ENCODE data around the gene AGAP2.

AGAP2 gene

GRCh38 chr12:57766464-57767304 lies 28.1 kb upstream of the AGAP2 start, which contains the start of gene CYP27B1:
Gene CYP27B1 (minus strand): TSS chr12:57767078. CDS start chr12:57767041, 37 bp downstream.
- H3K27me3 ChIP-seq (ENCODE audit: control insufficient read depth in 1 of 2, insufficient read depth in 2 of 2, low read length in 2 of 2), result peaks cover 40% of the 10 kb centered on the region in 2 donors
- H3K9ac ChIP-seq (ENCODE audit: low read length), result no peak within 1 kb of the TSS
- H3K4me1 ChIP-seq (ENCODE audit: insufficient read depth, low read length), result peaks cover 29% of the 10 kb centered on the region

GRCh38 chr12:57765698-57766463 lies 27.3 kb upstream of the AGAP2 start:
- H3K4me1 ChIP-seq (ENCODE audit: insufficient read depth, low read length), result peaks cover 29% of the 10 kb centered on the region
- peak overlapping the region; percentile 15 to 46 for H3K4me3 ChIP-seq (ENCODE audit: low read depth in 1 of 2, low read length in 2 of 2)
- peaks cover 40 to 48% of the 10 kb centered on the region in 2 donors for H3K27me3 ChIP-seq (ENCODE audit: control insufficient read depth in 1 of 2, insufficient read depth in 2 of 2, low read length in 2 of 2)
- no peak overlapping the region for H3K9ac ChIP-seq (ENCODE audit: low read length)
- H3K27ac ChIP-seq (ENCODE audit: low read depth, low read length), result no peak overlapping the region
- peaks cover 5% of the 10 kb centered on the region for H3K36me3 ChIP-seq (ENCODE audit: insufficient read depth, low read length)
- no peaks in the 10 kb centered on the region for H3K9me3 ChIP-seq (ENCODE audit: low read length)

More at GRCh38 chr12:57766464-57767304, 28.1 kb upstream of the AGAP2 start, which contains the start of gene CYP27B1:
- Histone ChIP-seq H3K27ac (ENCODE audit: low read depth, low read length) (no peak within 1 kb of the TSS), H3K36me3 (ENCODE audit: insufficient read depth, low read length) (peaks cover 5% of the 10 kb centered on the region), H3K9me3 (ENCODE audit: low read length) (no peaks in the 10 kb centered on the region), H3K4me3 (ENCODE audit: low read depth in 1 of 2, low read length in 2 of 2) (peak within 1 kb of the TSS; percentile 15 to 43)

- Histone ChIP-seq H3K27me3 (ENCODE audit: control insufficient read depth in 1 of 2, insufficient read depth in 2 of 2, low read length in 2 of 2) (peaks cover 40 to 52% of the 10 kb centered on the region in 2 donors), H3K4me3 (ENCODE audit: low read depth in 1 of 2, low read length in 2 of 2) (peak overlapping the region; percentile 1 to 46), H3K9me3 (ENCODE audit: low read length) (no peaks in the 10 kb centered on the region), H3K9ac (ENCODE audit: low read length) (no peak overlapping the region), H3K4me1 (ENCODE audit: insufficient read depth, low read length) (peaks cover 29% of the 10 kb centered on the region), H3K36me3 (ENCODE audit: insufficient read depth, low read length) (peaks cover 5% of the 10 kb centered on the region), H3K27ac (ENCODE audit: low read depth, low read length) (no peak overlapping the region)
Measured at GRCh38 chr12:57765003-57765697, 26.6 kb upstream of the AGAP2 start.

GRCh38 chr12:57764662-57765002 lies 26.1 kb upstream of the AGAP2 start:
- Histone ChIP-seq H3K27me3 (ENCODE audit: control insufficient read depth in 1 of 2, insufficient read depth in 2 of 2, low read length in 2 of 2) (peaks cover 40 to 52% of the 10 kb centered on the region in 2 donors), H3K9ac (ENCODE audit: low read length) (no peak overlapping the region), H3K9me3 (ENCODE audit: low read length) (no peaks in the 10 kb centered on the region), H3K27ac (ENCODE audit: low read depth, low read length) (no peak overlapping the region), H3K4me1 (ENCODE audit: insufficient read depth, low read length) (peaks cover 29% of the 10 kb centered on the region), H3K4me3 (ENCODE audit: low read depth in 1 of 2, low read length in 2 of 2) (peak overlapping the region in 1 of 2 donors; percentile 46), H3K36me3 (ENCODE audit: insufficient read depth, low read length) (peaks cover 5% of the 10 kb centered on the region)

- H3K27ac ChIP-seq (ENCODE audit: low read depth, low read length), result no peak overlapping the region
- peaks cover 7% of the 10 kb centered on the region for H3K36me3 ChIP-seq (ENCODE audit: insufficient read depth, low read length)
- no peaks in the 10 kb centered on the region for H3K9me3 ChIP-seq (ENCODE audit: low read length)
- H3K4me3 ChIP-seq (ENCODE audit: low read depth in 1 of 2, low read length in 2 of 2), result no peak overlapping the region
- H3K27me3 ChIP-seq (ENCODE audit: control insufficient read depth in 1 of 2, insufficient read depth in 2 of 2, low read length in 2 of 2), result peaks cover 40 to 52% of the 10 kb centered on the region in 2 donors
- H3K4me1 ChIP-seq (ENCODE audit: insufficient read depth, low read length), result peaks cover 29% of the 10 kb centered on the region
- H3K9ac ChIP-seq (ENCODE audit: low read length), result no peak overlapping the region
Measured at GRCh38 chr12:57763881-57764661, 25.5 kb upstream of the AGAP2 start.

- no peak overlapping the region for H3K27ac ChIP-seq (ENCODE audit: low read depth, low read length)
- H3K27me3 ChIP-seq (ENCODE audit: control insufficient read depth in 1 of 2, insufficient read depth in 2 of 2, low read length in 2 of 2), result peaks cover 40 to 52% of the 10 kb centered on the region in 2 donors
Measured at GRCh38 chr12:57762463-57762862, 23.9 kb upstream of the AGAP2 start.

GRCh38 chr12:57761391-57761998 lies 23.0 kb upstream of the AGAP2 start:
- H3K4me1 ChIP-seq (ENCODE audit: insufficient read depth, low read length), result peaks cover 24% of the 10 kb centered on the region
- H3K27me3 ChIP-seq (ENCODE audit: control insufficient read depth in 1 of 2, insufficient read depth in 2 of 2, low read length in 2 of 2), result peaks cover 40 to 52% of the 10 kb centered on the region in 2 donors
- H3K9ac ChIP-seq (ENCODE audit: low read length), result no peak overlapping the region
- H3K4me3 ChIP-seq (ENCODE audit: low read depth in 1 of 2, low read length in 2 of 2), result no peak overlapping the region
- peaks cover 16% of the 10 kb centered on the region for H3K36me3 ChIP-seq (ENCODE audit: insufficient read depth, low read length)
- H3K9me3 ChIP-seq (ENCODE audit: low read length), result no peaks in the 10 kb centered on the region
- no peak overlapping the region for H3K27ac ChIP-seq (ENCODE audit: low read depth, low read length)

More at GRCh38 chr12:57762463-57762862, 23.9 kb upstream of the AGAP2 start:
- no peak overlapping the region for H3K9ac ChIP-seq (ENCODE audit: low read length)
- peaks cover 16% of the 10 kb centered on the region for H3K36me3 ChIP-seq (ENCODE audit: insufficient read depth, low read length)
- H3K9me3 ChIP-seq (ENCODE audit: low read length), result no peaks in the 10 kb centered on the region
- H3K4me3 ChIP-seq (ENCODE audit: low read depth in 1 of 2, low read length in 2 of 2), result no peak overlapping the region
- H3K4me1 ChIP-seq (ENCODE audit: insufficient read depth, low read length), result peaks cover 29% of the 10 kb centered on the region

- H3K4me1 ChIP-seq (ENCODE audit: insufficient read depth, low read length), result peaks cover 21% of the 10 kb centered on the region
- no peak overlapping the region for H3K4me3 ChIP-seq (ENCODE audit: low read depth in 1 of 2, low read length in 2 of 2)
- H3K9me3 ChIP-seq (ENCODE audit: low read length), result no peaks in the 10 kb centered on the region
- no peak overlapping the region for H3K9ac ChIP-seq (ENCODE audit: low read length)
- peaks cover 33 to 44% of the 10 kb centered on the region in 2 donors for H3K27me3 ChIP-seq (ENCODE audit: control insufficient read depth in 1 of 2, insufficient read depth in 2 of 2, low read length in 2 of 2)
- no peak overlapping the region for H3K27ac ChIP-seq (ENCODE audit: low read depth, low read length)
- peaks cover 16% of the 10 kb centered on the region for H3K36me3 ChIP-seq (ENCODE audit: insufficient read depth, low read length)
Measured at GRCh38 chr12:57760347-57760982, 21.9 kb upstream of the AGAP2 start.

- peaks cover 14% of the 10 kb centered on the region for H3K4me1 ChIP-seq (ENCODE audit: insufficient read depth, low read length)
- H3K9ac ChIP-seq (ENCODE audit: low read length), result no peak overlapping the region
- peaks cover 23 to 34% of the 10 kb centered on the region in 2 donors for H3K27me3 ChIP-seq (ENCODE audit: control insufficient read depth in 1 of 2, insufficient read depth in 2 of 2, low read length in 2 of 2)
- H3K9me3 ChIP-seq (ENCODE audit: low read length), result no peaks in the 10 kb centered on the region
- H3K4me3 ChIP-seq (ENCODE audit: low read depth in 1 of 2, low read length in 2 of 2), result no peak overlapping the region
- H3K36me3 ChIP-seq (ENCODE audit: insufficient read depth, low read length), result peaks cover 16% of the 10 kb centered on the region
- no peak overlapping the region for H3K27ac ChIP-seq (ENCODE audit: low read depth, low read length)
Measured at GRCh38 chr12:57759360-57759980, 20.9 kb upstream of the AGAP2 start.

Data from muscle layer of colon (tissue), 2 donors.